ENCODE data around the gene CDC27. TPM values are rescaled to one million over a fixed set of nuclear protein-coding genes. Genes with fewer than 3 reads are reported as not detected.
"Not testable (repeated sequence)": the region's sequence is repeated elsewhere in the genome, so short reads cannot be mapped to it uniquely, and the experiment has no call there.

CDC27 gene
- total RNA-seq, 2 donors from 2014 or later: 66.0 to 69.2 TPM

GRCh38 chr17:47087093-47087492 is 102.0 kb downstream of the CDC27 start:
- no peak for TF ChIP-seq CTCF (IDR thresholded peaks at IDR 0.05)
- no peak overlapping the region for H3K27ac ChIP-seq
- DNase-seq (ENCODE audit: low spot score) (no peak), ATAC-seq (ENCODE audit: insufficient number of reproducible peaks, low FRiP score, low read depth) (no peak)
- no peaks in the 10 kb centered on the region for H3K27me3 ChIP-seq (replicated peaks; ENCODE audit: insufficient read depth)
- peaks cover 0 to 11% of the 10 kb centered on the region in 2 donors for H3K4me1 ChIP-seq (ENCODE audit: control insufficient read depth in 1 of 2, low read depth in 2 of 2)
- H3K36me3 ChIP-seq: no peaks in the 10 kb centered on the region
- H3K9me3 ChIP-seq: no peaks in the 10 kb centered on the region
- H3K4me3 ChIP-seq: no peak overlapping the region

GRCh38 chr17:47085736-47086135 is 103.4 kb downstream of the CDC27 start:
- H3K36me3 ChIP-seq: no peaks in the 10 kb centered on the region
- TF ChIP-seq CTCF (IDR thresholded peaks at IDR 0.05): no peak
- ATAC-seq (ENCODE audit: insufficient number of reproducible peaks, low FRiP score, low read depth) (no peak), DNase-seq (ENCODE audit: low spot score) (no peak)
- H3K9me3 ChIP-seq: no peaks in the 10 kb centered on the region
- no peak overlapping the region for H3K4me3 ChIP-seq
- no peak overlapping the region for H3K27ac ChIP-seq
- no peaks in the 10 kb centered on the region for H3K27me3 ChIP-seq (replicated peaks; ENCODE audit: insufficient read depth)
- H3K4me1 ChIP-seq (ENCODE audit: control insufficient read depth in 1 of 2, low read depth in 2 of 2): peaks cover 0 to 10% of the 10 kb centered on the region in 2 donors

GRCh38 chr17:47078801-47079200 is 110.3 kb downstream of the CDC27 start:
- DNase-seq (ENCODE audit: low spot score) (no peak), ATAC-seq (ENCODE audit: insufficient number of reproducible peaks, low FRiP score, low read depth) (no peak)
- Histone ChIP-seq H3K9me3 (no peaks in the 10 kb centered on the region), H3K4me1 (ENCODE audit: control insufficient read depth in 1 of 2, low read depth in 2 of 2) (no peaks in the 10 kb centered on the region), H3K27ac (no peak overlapping the region), H3K27me3 (replicated peaks; ENCODE audit: insufficient read depth) (no peaks in the 10 kb centered on the region), H3K4me3 (no peak overlapping the region), H3K36me3 (no peaks in the 10 kb centered on the region)
- no peak for TF ChIP-seq CTCF (IDR thresholded peaks at IDR 0.05)

GRCh38 chr17:47077576-47077975 is 111.5 kb downstream of the CDC27 start:
- H3K36me3 ChIP-seq: no peaks in the 10 kb centered on the region
- TF ChIP-seq CTCF (IDR thresholded peaks at IDR 0.05): no peak
- DNase-seq (ENCODE audit: low spot score) (no peak), ATAC-seq (ENCODE audit: insufficient number of reproducible peaks, low FRiP score, low read depth) (no peak)
- H3K4me3 ChIP-seq: no peak overlapping the region
- H3K27ac ChIP-seq: no peak overlapping the region
- no peaks in the 10 kb centered on the region for H3K9me3 ChIP-seq
- H3K4me1 ChIP-seq (ENCODE audit: control insufficient read depth in 1 of 2, low read depth in 2 of 2): no peaks in the 10 kb centered on the region
- no peaks in the 10 kb centered on the region for H3K27me3 ChIP-seq (replicated peaks; ENCODE audit: insufficient read depth)

GRCh38 chr17:47076171-47076570 is 112.9 kb downstream of the CDC27 start:
- no peak for TF ChIP-seq CTCF (IDR thresholded peaks at IDR 0.05)
- no peaks in the 10 kb centered on the region for H3K36me3 ChIP-seq
- no peak overlapping the region for H3K27ac ChIP-seq
- DNase-seq (ENCODE audit: low spot score) (no peak), ATAC-seq (ENCODE audit: insufficient number of reproducible peaks, low FRiP score, low read depth) (no peak)
- H3K4me3 ChIP-seq: no peak overlapping the region
- no peaks in the 10 kb centered on the region for H3K4me1 ChIP-seq (ENCODE audit: control insufficient read depth in 1 of 2, low read depth in 2 of 2)
- H3K27me3 ChIP-seq (replicated peaks; ENCODE audit: insufficient read depth): no peaks in the 10 kb centered on the region
- no peaks in the 10 kb centered on the region for H3K9me3 ChIP-seq

GRCh38 chr17:47074361-47074760 is 114.7 kb downstream of the CDC27 start:
- not testable (repeated sequence) for H3K27ac ChIP-seq; ATAC-seq (ENCODE audit: insufficient number of reproducible peaks, low FRiP score, low read depth); H3K36me3 ChIP-seq; DNase-seq (ENCODE audit: low spot score); H3K4me1 ChIP-seq (ENCODE audit: control insufficient read depth in 1 of 2, low read depth in 2 of 2); H3K27me3 ChIP-seq (replicated peaks; ENCODE audit: insufficient read depth); H3K9me3 ChIP-seq; H3K4me3 ChIP-seq

- not testable (repeated sequence) for DNase-seq (ENCODE audit: low spot score); H3K9me3 ChIP-seq; H3K27ac ChIP-seq; H3K36me3 ChIP-seq; H3K4me3 ChIP-seq; H3K27me3 ChIP-seq (replicated peaks; ENCODE audit: insufficient read depth); H3K4me1 ChIP-seq (ENCODE audit: control insufficient read depth in 1 of 2, low read depth in 2 of 2); ATAC-seq (ENCODE audit: insufficient number of reproducible peaks, low FRiP score, low read depth)
These were observed 115.5 kb downstream of the CDC27 start for GRCh38 chr17:47073629-47074028.

Data from thoracic aorta (tissue), 2 donors.